A549 (cell line): ENCODE measurements around the gene CLSTN2.

Experiments used
- GATA3 ChIP-seq: IDR thresholded peaks from 2 replicates; pipeline ENCODE4 v1.6.1; 2012; ENCODE audit warnings: borderline replicate concordance
- MAZ ChIP-seq: fragments of 150-350 bp; IDR thresholded peaks from 2 replicates; pipeline ENCODE4 v1.6.1; 2014; ENCODE audit warnings: antibody characterized with exemption, low read depth, low read length, borderline replicate concordance
- MYC ChIP-seq: IDR thresholded peaks from 2 replicates; pipeline ENCODE4 v1.6.1; 2012; ENCODE audit warnings: mild to moderate bottlenecking, inconsistent platforms, low read length, improper control_type of control experiment, borderline replicate concordance
- NFE2L2 ChIP-seq: fragments of 150-350 bp; conservative IDR thresholded peaks from 2 replicates; pipeline ENCODE4 v1.6.1; 2014; ENCODE audit warnings: low read length
- POLR2A ChIP-seq: IDR thresholded peaks from 2 replicates; pipeline ENCODE4 v1.6.1; 2012; ENCODE audit warnings: mild to moderate bottlenecking, low read length
- RAD21 ChIP-seq, 2 experiments: fragments of >200 bp in 1 of 2; sonication (Bioruptor Twin) in 1 of 2; formaldehyde crosslinking in 1 of 2; IDR thresholded peaks in 1 of 2; conservative IDR thresholded peaks in 1 of 2; 2 replicates in 1 of 2; 3 replicates in 1 of 2; pipeline ENCODE4 v1.6.1; 2012 to 2018; ENCODE audit warnings: inconsistent platforms in 1 of 2
- REST ChIP-seq: fragments of 200-600 bp; sonication (generic); IDR thresholded peaks from 2 replicates; pipeline ENCODE4 v1.6.1; 2016; ENCODE audit warnings: antibody characterized with exemption, mild to moderate bottlenecking, moderate library complexity
- TP53 ChIP-seq: fragments of 250-450 bp; sonication (Bioruptor Pico); IDR thresholded peaks from 2 replicates; pipeline ENCODE4 v1.5.0; 2021; ENCODE audit warnings: mild to moderate bottlenecking, moderate library complexity
- ZC3H11A ChIP-seq: fragments of 450-650 bp; IDR thresholded peaks from 2 replicates; pipeline ENCODE4 v1.6.1; 2014; ENCODE audit warnings: antibody characterized with exemption, mild to moderate bottlenecking
- ZNF302 ChIP-seq: fragments of 250-450 bp; sonication (Bioruptor Pico); IDR thresholded peaks from 2 replicates; pipeline ENCODE4 v1.9.0; 2021; ENCODE audit warnings: inconsistent platforms, mild to moderate bottlenecking, moderate library complexity
- TF ChIP-seq, protein P1 (sequence below): fragments of >200 bp; sonication (Bioruptor Twin); formaldehyde crosslinking; IDR thresholded peaks from 3 replicates; pipeline ENCODE4 v1.5.1; 2016
- TF ChIP-seq, protein P2 (sequence below): IDR thresholded peaks from 2 replicates; pipeline ENCODE4 v1.6.1; 2012
- TF ChIP-seq, protein P3 (sequence below): fragments of 150-350 bp; IDR thresholded peaks from 2 replicates; pipeline ENCODE4 v1.6.1; 2014; ENCODE audit warnings: low read depth, mild to moderate bottlenecking, low read length

DNA sequence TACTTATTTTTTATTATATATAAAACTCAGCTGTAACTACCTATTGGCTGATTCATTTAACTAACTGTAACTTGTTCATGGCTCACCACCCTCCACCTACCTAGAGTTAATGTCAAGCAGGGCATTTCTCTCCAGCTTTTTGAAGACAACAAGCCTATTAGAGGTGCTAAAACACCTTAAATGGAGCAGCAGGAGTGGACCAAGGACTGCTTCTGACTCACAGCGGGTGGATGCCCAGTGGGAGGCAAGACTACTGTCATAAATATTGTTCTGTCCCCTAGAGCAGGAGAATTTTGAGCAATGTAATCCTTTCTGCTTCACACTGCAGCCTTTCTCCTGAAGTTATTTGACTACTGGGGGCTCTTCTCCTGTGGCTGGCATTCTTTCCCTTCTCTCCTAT lies 146.9 kb downstream of the CLSTN2 start:
- TF ChIP-seq NFE2L2 (no peak), POLR2A (no peak), TP53 (CRISPR knock-in tag) (no peak), GATA3 (no peak), MAZ (no peak), REST (no peak), ZC3H11A (no peak), RAD21 (conservative IDR thresholded peaks at IDR 0.05 in 1 of 2, IDR thresholded peaks at IDR 0.05 in 1 of 2) (no peak), MYC (no peak), ZNF302 (CRISPR knock-in tag) (no peak)
- TF ChIP-seq, protein P1, sequence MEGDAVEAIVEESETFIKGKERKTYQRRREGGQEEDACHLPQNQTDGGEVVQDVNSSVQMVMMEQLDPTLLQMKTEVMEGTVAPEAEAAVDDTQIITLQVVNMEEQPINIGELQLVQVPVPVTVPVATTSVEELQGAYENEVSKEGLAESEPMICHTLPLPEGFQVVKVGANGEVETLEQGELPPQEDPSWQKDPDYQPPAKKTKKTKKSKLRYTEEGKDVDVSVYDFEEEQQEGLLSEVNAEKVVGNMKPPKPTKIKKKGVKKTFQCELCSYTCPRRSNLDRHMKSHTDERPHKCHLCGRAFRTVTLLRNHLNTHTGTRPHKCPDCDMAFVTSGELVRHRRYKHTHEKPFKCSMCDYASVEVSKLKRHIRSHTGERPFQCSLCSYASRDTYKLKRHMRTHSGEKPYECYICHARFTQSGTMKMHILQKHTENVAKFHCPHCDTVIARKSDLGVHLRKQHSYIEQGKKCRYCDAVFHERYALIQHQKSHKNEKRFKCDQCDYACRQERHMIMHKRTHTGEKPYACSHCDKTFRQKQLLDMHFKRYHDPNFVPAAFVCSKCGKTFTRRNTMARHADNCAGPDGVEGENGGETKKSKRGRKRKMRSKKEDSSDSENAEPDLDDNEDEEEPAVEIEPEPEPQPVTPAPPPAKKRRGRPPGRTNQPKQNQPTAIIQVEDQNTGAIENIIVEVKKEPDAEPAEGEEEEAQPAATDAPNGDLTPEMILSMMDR = no peak
- TF ChIP-seq, protein P2, sequence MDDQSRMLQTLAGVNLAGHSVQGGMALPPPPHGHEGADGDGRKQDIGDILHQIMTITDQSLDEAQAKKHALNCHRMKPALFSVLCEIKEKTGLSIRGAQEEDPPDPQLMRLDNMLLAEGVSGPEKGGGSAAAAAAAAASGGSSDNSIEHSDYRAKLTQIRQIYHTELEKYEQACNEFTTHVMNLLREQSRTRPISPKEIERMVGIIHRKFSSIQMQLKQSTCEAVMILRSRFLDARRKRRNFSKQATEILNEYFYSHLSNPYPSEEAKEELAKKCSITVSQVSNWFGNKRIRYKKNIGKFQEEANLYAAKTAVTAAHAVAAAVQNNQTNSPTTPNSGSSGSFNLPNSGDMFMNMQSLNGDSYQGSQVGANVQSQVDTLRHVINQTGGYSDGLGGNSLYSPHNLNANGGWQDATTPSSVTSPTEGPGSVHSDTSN = no peak
- TF ChIP-seq, protein P3, sequence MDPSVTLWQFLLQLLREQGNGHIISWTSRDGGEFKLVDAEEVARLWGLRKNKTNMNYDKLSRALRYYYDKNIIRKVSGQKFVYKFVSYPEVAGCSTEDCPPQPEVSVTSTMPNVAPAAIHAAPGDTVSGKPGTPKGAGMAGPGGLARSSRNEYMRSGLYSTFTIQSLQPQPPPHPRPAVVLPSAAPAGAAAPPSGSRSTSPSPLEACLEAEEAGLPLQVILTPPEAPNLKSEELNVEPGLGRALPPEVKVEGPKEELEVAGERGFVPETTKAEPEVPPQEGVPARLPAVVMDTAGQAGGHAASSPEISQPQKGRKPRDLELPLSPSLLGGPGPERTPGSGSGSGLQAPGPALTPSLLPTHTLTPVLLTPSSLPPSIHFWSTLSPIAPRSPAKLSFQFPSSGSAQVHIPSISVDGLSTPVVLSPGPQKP = no peak
